Heart left ventricle (tissue), 13 donors: ENCODE data around the gene ZMYM2.

Experiments
- POLR2A ChIP-seq, 2 donors: fragments of 450-650 bp; IDR thresholded peaks; one replicate each; pipeline ENCODE4 v1.6.1; 2017; ENCODE audit warnings: antibody characterized with exemption in 2 of 2, mild to moderate bottlenecking in 2 of 2, moderate library complexity in 2 of 2
- TF ChIP-seq, protein P1 (sequence below), 12 donors: fragments of 200-600 bp; sonication (generic) in 4 of 12; IDR thresholded peaks; one replicate each; pipeline versions ENCODE4 v1.5.0 to v1.8.0; 2018 to 2022; ENCODE audit warnings: antibody characterized with exemption in 12 of 12, mild to moderate bottlenecking in 5 of 12
- donor health status: ischemic (EF 13 %, LVEDD 7.1; RV severe dilation, severe dysfunction).
- donor health status: DM: no; HTN: yes; CAD: no.
- donor health status: DM: no; HTN: no; CAD: no.
- donor health status: ischemic (EF 25% LVEDD 6.9; RV normal size, moderate dysfunction).
- donor health status: ischemic (EF 25% LVEDD 5.7; RV mildly dilated, moderate dysfunction).
- donor health status: ischemic (EF 35%, LVEDD 5.7; RV mildly dilated, moderate dysfunction).
- donor health status: nonischemic (EF 11% LVEDD 7.7; RV severe dilation, severe dysfunction).
- donor health status: DM: yes; HTN: yes; CAD: no.
- donor health status: PGD.
- donor health status: ischemic (EF 29% LVEDD 5.4; RV normal size, mild dysfunction).
- donor health status: nonischemic (EF 23%, LVEDD 6.1; RV moderate dilation, normal function).

DNA sequence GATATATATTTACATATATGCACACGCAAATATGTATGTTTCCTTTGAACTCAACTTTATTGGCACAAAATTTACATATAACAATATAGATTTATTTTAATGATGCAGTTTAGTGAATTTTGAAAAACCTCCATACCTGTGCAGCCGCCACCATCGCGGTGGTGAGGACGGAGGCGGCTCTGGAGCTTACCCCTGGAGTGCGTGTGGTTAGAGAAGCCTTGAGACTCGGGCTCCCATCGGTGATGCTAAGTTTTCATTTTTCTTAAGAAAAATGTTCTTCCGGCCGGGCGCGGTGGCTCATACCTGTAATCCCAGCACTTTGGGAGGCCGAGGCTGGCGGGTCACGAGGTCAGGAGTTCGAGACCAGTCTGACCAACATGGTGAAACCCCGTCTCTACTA is 170.5 kb downstream of the ZMYM2 start:
- TF ChIP-seq, protein P1, sequence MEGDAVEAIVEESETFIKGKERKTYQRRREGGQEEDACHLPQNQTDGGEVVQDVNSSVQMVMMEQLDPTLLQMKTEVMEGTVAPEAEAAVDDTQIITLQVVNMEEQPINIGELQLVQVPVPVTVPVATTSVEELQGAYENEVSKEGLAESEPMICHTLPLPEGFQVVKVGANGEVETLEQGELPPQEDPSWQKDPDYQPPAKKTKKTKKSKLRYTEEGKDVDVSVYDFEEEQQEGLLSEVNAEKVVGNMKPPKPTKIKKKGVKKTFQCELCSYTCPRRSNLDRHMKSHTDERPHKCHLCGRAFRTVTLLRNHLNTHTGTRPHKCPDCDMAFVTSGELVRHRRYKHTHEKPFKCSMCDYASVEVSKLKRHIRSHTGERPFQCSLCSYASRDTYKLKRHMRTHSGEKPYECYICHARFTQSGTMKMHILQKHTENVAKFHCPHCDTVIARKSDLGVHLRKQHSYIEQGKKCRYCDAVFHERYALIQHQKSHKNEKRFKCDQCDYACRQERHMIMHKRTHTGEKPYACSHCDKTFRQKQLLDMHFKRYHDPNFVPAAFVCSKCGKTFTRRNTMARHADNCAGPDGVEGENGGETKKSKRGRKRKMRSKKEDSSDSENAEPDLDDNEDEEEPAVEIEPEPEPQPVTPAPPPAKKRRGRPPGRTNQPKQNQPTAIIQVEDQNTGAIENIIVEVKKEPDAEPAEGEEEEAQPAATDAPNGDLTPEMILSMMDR (IDR thresholded peaks at IDR 0.05): no peak
- no peak for TF ChIP-seq POLR2A (IDR thresholded peaks at IDR 0.05)
